Erythroblast (primary cell): ENCODE measurements around the gene RSAD1.

Experiments
- GATA1 ChIP-seq: IDR thresholded peaks from 2 replicates; pipeline ENCODE4 v1.6.1; 2011; ENCODE audit warnings: low read depth, mild to moderate bottlenecking, control low read depth, low read length, moderate library complexity
- POLR2A ChIP-seq: IDR thresholded peaks from 2 replicates; pipeline ENCODE4 v1.6.1; 2011; ENCODE audit warnings: mild to moderate bottlenecking, low read length

DNA sequence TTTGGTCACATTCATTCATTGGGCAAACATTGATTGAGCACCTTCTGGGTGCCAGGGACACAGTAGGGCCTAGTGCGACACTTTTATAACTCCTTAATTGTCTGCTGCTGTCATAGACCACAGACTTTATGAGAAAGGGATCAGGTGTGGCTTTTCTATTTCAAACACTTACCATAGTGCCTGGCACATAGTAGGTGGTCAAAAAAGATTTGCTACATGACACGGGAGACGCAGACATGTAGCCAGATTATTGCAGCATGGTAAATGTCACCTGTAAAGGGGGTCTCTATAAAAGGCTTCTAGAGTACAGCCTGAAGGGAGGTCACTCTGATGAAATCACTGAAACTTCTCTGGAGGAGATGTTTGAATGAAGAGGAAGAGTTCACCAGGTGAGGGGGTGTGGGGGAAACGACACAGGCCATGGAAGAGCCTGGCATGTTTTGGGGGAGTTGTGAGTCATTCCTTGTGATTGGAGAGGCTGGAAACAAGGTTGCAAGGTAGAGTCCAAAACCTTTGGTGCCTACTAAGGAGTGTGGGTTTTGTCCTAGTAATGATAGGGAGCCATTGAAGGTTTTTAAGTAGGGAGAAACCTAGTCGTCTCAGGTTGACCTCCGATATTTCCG, 1.6 kb downstream of the RSAD1 start:
- no peak for TF ChIP-seq POLR2A
- TF ChIP-seq GATA1 = no peak
